HG03060 (cell line): ENCODE data around the gene CCDC196.
A peak's percentile ranks its signal among the peaks of the same experiment; 100 is the strongest.
"Not testable (repeated sequence)": the region's sequence is repeated elsewhere in the genome, so short reads cannot be mapped to it uniquely, and the experiment has no call there.

Source experiments
- ATAC-seq: cut with Tn5 transposase; IDR thresholded peaks from one replicate; pipeline ENCODE4 v1.9.1; 2021; ENCODE audit warnings: low read depth, moderate number of reproducible peaks; ENCODE audit not compliant: unreplicated experiment

CCDC196 gene

GRCh38 chr14:66493750-66494149, 7.6 kb downstream of the CCDC196 start:
- ATAC-seq: no peak

DNA sequence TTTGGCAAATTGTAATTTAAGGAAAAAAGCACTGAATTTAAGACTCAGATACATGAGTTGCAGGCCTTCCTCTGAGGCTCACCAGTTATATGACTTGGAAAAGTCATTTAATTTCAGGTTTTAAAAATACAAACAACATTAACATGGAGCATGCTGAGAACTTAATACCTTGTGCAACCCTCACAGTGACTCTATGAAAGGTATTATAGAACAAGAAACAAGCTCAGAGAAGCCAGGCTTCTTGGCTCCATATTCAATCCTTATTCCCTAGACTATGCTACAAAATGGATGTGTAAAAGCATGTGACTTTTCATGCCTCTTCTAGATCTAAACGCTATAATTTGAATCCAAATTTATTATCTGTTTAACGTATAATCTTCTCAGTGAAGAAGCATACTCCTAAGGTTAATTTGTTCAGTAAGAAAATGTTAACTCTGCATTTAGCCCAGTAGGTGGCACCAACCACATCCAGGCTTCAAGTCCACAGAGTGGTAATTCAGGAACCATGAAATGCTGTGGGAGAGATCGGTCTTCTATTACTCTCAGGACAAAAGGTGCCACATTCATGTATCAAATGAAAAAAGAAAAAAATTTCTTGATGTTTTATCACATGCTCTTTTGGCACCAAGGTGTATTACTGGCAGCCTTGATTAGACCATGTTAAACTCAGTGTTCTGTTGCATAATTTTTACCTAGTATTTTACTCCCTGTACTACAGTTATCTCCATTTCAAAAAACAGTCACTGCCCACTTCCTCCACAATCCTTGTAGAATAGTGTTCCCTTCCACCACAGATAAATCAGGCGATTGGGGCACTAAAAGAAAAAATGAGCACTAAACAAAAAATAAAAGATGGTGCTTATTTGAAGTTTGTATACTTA, 9.3 kb downstream of the CCDC196 start:
- peak; percentile 65 for ATAC-seq

GRCh38 chr14:66496188-66496807, 10.1 kb downstream of the CCDC196 start:
- ATAC-seq: no peak

GRCh38 chr14:66496911-66497310, 10.7 kb downstream of the CCDC196 start:
- ATAC-seq: no peak

DNA sequence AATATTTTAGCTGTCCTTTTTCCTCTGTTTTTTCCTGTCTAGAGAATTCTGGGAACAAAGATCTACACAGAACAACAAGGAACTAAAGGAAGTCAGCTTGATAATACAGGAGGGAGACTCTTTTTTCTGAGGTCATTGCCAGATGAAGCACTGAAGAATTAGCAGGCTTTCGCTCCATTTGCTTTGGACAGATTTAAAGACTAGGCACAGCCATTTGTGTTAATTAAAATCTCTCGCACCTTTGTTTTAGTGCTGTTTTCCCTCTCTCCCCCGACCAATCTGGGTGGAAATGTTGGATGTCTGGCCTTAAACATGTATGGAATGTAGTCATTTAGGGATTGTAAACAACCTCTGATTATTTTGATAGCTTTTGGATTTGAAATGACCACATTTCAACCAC, 12.1 kb downstream of the CCDC196 start:
- ATAC-seq: no peak

GRCh38 chr14:66501592-66501991, 15.4 kb downstream of the CCDC196 start:
- ATAC-seq: no peak

DNA sequence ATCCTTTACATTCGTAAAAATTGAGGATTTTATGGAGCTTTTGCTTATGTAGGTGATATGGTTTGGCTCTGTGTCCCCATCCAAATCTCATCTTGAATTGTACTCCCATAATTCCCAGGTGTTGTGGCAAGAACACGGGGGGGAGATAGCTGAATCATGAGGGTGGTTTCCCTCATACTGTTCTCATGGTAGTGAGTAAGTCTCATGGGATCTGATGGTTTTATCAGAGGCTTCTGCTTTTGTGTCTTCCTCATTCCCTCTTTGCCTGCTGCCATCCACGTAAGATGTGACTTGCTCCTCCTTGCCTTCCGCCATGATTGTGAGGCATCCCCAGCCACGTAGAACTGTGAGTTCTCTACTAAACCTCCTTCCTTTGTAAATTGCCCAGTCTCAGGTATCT, 16.7 kb downstream of the CCDC196 start:
- ATAC-seq: not testable (repeated sequence)

GRCh38 chr14:66503532-66503931, 17.4 kb downstream of the CCDC196 start:
- ATAC-seq: no peak

GRCh38 chr14:66507181-66507721, 21.1 kb downstream of the CCDC196 start:
- ATAC-seq: peak; percentile 7

- ATAC-seq: peak; percentile 67
These were observed 21.8 kb downstream of the CCDC196 start, which contains the start of gene GPHN for GRCh38 chr14:66507722-66508546. Gene GPHN (plus strand): TSS chr14:66508147.

DNA sequence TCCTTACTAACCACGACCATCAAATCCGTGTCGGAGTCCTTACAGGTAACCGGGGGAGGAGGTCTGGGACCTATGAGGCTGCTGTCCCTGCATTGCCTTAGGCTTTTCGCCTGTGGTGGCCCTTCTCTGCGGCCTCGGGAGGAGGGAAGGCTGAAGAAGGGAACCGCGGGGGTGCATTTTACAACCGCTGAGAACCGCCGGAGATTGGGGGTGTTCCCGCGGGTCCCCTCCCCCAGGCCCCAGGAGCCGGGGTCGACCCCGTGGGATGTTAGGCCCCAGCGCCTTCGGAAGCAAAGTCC, 22.3 kb downstream of the CCDC196 start:
- no peak for ATAC-seq

DNA sequence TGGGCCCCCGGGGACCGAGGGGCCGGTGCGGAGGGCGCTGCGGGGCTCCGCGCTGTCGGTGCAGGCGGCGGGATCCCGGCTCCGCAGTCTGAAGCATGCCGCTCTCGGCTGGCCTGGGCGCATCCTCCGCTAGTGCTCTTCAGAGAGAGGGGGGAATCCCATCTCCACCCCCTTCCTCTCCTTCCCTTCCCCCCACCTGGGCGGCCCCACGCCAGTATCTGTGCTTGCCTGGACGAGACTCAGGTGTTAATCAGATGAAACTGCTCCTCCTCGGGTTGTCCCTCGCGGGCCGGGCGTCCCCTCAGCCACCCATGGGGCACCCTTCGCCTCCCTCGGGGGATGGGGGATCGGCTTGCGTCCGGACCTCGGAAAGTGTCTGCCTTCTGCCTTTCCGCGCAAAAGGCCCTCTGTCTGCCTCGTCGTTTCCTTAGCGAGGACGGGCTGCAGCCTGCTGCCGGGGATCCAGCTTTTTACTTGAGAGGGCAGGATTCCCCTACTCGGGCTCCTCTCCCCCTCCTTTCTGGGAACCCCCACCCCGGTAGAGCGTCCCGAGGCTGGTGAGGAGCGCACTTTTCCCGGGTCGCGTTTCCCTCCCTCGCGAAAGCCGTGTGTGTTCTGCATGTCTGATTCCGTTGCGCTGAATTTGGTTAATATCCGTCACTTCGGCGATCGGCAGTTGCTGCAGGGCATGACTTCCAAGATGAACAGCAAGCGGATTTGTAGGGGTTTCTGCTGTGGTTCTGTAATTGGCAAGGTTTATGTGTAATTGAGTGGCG, 22.9 kb downstream of the CCDC196 start:
- ATAC-seq: no peak

GRCh38 chr14:66509874-66510273, 23.7 kb downstream of the CCDC196 start:
- no peak for ATAC-seq

GRCh38 chr14:66511849-66512248, 25.7 kb downstream of the CCDC196 start:
- ATAC-seq: no peak

DNA sequence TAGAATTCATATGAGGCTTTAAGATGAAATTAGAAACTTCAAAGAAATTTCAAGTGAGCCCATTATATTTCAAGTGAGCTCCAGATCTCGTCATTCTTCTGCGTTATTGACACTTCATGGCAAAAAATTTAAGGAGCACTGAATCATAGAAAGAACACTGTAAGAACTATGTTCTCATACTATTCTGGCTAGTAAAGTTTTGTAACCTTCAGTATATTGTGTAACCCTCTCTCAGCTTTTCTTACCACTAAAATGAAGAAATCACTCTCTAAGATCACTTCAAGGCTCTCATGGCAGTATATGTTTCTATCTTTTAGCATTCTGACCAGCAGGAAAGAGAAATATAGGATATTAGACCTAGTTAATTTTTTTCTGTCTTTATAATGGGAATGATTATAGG, 28.0 kb downstream of the CCDC196 start:
- ATAC-seq: no peak

GRCh38 chr14:66530526-66530925, 44.4 kb downstream of the CCDC196 start:
- no peak for ATAC-seq

DNA sequence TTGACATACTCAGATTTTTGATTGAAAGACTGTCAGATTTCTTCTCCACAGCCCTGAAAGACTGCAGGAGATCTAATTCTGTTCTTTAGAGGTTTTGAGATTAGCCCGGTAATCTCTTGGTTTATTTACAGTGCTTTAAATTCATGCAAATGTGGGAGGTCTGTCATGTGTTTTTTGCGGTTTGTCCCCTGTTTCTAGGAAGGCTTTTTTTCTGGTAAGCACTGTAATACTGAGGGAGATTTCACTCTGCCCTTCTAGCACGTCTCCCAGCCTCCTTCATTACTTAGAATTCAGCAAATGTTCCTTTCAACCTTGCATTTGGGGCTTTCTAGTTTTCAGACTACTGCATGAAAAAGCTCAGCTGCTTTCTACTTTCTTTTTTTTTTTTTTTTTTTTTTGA, 52.9 kb downstream of the CCDC196 start:
- ATAC-seq: no peak

DNA sequence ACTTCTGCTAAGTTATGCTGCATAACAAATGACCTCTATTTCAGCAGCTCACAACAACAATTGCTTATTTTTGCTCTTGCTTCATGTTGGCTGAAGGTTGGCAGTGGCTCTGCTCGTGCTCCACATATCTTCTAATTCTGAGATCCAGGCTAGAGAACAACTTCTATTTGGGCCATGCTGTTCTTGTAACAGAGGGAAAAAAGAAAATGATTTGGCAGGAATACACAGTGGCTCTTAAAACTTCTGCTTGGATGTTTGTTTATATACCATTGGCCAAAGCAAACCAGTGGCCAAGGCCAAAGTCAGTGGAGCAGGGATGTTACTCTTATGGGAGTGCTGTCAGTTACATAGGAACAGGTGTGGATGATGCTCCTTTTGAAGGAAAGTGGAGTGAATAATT, 53.9 kb downstream of the CCDC196 start:
- no peak for ATAC-seq

DNA sequence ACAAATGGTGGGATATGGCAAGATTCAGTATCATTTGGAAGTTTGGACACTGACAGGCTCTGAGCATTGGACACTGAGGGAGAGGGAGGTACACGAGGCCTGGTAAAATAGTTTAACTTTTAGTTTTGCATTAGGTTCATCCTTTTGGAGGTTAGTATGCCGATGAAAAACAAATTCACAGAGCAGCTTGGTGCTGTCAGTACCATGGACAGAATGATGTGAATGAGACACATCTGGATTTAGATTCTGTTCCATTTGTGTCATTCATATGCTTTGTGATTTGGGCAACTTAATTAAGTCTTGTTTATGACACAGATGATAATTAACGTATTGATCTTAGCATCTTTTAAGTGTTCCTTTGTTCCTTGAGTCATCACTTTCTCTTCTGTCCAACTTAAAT, 55.5 kb downstream of the CCDC196 start:
- ATAC-seq: no peak

GRCh38 chr14:66543996-66544395, 57.8 kb downstream of the CCDC196 start:
- no peak for ATAC-seq
